Transverse colon (tissue), 3 donors: ENCODE data around the gene OR2AT4.

ENCODE experiments used
- POLR2A ChIP-seq: fragments of 450-650 bp; IDR thresholded peaks from one replicate; pipeline ENCODE4 v1.6.1; 2016; ENCODE audit warnings: antibody characterized with exemption, mild to moderate bottlenecking, moderate library complexity
- TF ChIP-seq, protein P1 (sequence below), 5 experiments: fragments of 200-600 bp in 3 of 5; fragments of 450-650 bp in 2 of 5; sonication (generic) in 3 of 5; IDR thresholded peaks; 1 replicate in 2 of 5; 2 replicates in 3 of 5; pipeline ENCODE4 v1.5.1; 2016 to 2017; ENCODE audit warnings: antibody characterized with exemption in 5 of 5, inconsistent platforms in 3 of 5, mild to moderate bottlenecking in 2 of 5, moderate library complexity in 1 of 5

DNA sequence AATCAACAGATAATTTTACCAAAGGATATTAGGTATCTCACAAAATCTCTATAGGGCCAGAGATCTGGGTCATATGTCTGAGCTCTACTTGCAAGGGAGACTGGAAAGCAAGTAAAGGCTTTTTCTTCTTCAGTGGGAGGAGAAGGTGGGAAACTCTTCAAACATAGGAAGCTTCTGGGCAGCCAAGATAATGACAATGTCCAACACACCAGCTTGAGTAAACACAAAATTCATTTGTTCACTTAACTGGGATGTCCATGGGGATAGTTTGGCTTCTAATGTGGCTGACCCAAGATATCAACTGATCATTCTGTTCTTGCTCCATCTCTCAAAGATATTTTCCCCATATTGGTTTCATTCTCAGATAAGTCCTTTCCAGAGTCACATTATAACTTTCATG is 37.4 kb downstream of the OR2AT4 start:
- TF ChIP-seq POLR2A, result no peak
- TF ChIP-seq, protein P1, sequence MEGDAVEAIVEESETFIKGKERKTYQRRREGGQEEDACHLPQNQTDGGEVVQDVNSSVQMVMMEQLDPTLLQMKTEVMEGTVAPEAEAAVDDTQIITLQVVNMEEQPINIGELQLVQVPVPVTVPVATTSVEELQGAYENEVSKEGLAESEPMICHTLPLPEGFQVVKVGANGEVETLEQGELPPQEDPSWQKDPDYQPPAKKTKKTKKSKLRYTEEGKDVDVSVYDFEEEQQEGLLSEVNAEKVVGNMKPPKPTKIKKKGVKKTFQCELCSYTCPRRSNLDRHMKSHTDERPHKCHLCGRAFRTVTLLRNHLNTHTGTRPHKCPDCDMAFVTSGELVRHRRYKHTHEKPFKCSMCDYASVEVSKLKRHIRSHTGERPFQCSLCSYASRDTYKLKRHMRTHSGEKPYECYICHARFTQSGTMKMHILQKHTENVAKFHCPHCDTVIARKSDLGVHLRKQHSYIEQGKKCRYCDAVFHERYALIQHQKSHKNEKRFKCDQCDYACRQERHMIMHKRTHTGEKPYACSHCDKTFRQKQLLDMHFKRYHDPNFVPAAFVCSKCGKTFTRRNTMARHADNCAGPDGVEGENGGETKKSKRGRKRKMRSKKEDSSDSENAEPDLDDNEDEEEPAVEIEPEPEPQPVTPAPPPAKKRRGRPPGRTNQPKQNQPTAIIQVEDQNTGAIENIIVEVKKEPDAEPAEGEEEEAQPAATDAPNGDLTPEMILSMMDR (IDR thresholded peaks at IDR 0.05), result no peak
